ENCODE measurements around the gene NT5DC4.
A peak's percentile ranks its signal among the peaks of the same experiment; 100 is the strongest.

Gene NT5DC4

DNA sequence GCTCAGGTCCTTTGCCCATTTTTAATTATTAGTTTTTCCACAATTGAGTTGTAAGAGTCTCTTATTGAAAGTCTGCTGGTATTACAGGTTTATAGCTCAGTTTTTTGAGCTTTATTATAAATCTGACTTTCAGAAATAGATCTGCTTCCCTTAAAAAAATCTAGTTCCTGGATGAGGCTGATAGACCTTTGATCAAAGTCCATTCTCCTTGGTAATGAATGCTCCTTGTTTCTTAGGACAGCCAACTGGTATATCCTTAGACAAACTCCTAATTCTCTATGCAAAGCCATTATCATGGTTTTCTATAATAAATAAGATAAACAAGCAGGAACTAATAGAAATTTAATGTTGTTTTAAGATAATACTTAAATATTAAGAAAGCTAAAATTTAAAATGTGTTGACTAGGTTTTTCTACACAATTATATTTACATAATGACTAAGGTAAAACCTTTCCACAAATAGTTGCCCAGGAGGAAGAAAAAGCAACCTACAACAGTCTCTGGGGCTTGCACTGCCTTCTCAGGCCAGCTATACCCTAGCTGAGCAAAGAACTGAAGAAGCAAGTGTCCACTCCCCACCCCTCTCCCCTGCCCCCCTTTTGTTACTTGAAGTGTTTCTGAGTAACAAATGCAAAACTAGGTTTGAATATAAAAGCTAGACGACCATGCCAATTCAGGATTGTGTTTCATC lies 16.9 kb downstream of the NT5DC4 start:
- DNase-seq (ENCODE audit: low read depth) = no peak
- no peak overlapping the region for H3K4me3 ChIP-seq (ENCODE audit: low read depth, low read length)
- TF ChIP-seq, protein P1, sequence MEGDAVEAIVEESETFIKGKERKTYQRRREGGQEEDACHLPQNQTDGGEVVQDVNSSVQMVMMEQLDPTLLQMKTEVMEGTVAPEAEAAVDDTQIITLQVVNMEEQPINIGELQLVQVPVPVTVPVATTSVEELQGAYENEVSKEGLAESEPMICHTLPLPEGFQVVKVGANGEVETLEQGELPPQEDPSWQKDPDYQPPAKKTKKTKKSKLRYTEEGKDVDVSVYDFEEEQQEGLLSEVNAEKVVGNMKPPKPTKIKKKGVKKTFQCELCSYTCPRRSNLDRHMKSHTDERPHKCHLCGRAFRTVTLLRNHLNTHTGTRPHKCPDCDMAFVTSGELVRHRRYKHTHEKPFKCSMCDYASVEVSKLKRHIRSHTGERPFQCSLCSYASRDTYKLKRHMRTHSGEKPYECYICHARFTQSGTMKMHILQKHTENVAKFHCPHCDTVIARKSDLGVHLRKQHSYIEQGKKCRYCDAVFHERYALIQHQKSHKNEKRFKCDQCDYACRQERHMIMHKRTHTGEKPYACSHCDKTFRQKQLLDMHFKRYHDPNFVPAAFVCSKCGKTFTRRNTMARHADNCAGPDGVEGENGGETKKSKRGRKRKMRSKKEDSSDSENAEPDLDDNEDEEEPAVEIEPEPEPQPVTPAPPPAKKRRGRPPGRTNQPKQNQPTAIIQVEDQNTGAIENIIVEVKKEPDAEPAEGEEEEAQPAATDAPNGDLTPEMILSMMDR (IDR thresholded peaks at IDR 0.05; ENCODE audit: low read depth, low read length, missing control alignments) = no peak

DNA sequence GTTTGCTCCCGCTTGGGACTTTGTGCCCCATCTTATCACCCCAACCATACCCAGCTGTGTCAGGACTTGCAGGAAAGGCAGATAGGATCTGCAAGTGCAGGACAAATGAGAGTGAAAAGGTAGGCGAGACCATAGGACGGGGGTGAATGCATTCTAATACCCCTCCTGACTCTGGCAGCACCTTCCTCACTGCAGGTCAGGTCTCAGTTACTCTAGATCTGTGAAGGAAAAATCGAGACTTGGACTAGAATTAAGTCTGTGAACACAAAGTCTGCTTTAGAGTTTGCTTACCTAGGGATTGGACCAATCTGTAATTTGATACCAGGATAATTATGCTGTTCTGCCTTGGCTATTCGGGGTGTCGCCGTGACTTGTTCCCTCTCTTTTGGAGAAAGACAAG lies 19.7 kb downstream of the NT5DC4 start:
- no peak overlapping the region for H3K4me3 ChIP-seq (ENCODE audit: low read depth, low read length)
- DNase-seq (ENCODE audit: low read depth) = no peak
- TF ChIP-seq, protein P1 (IDR thresholded peaks at IDR 0.05; ENCODE audit: low read depth, low read length, missing control alignments) = no peak

DNA sequence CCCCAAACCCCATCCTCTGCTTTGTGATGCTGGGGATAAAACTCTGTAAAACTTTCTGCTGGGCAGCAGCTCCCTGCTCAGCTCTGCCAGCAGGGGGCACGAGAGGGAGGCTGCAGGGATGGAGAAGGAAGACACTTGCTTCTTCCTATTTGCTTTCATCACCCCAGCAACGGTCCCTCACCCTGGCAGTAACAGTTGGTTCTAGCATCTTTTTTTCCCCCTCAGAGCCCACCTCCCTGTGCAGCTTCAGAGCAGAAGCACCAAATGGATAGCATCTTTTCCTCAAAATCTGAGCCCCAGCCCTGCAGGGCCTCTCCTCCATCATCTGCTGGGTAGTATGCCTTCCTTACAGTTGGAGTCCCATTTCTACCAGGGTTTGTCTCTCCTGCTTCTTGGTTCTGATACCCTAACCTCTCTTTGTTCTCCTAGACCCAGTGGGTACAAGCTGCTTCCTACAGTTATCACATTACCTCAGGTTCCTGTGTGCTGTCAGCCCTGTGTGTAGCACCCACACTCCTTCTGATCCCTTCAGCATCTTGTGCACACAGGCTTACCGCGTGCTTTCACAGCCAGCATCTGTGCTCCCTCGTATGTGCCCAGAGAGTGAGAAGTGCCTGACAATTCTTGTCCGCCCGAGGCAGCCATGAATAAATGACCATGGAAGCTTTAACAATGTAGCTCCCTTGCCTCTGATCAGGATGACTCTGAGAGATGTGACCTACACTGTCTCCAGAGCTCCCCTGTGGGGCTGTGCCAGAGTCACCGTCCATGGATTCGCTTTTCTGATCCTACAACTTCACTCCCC lies 29.1 kb downstream of the NT5DC4 start:
- H3K4me3 ChIP-seq (ENCODE audit: low read depth, low read length) = no peak overlapping the region
- DNase-seq (ENCODE audit: low read depth) = no peak
- TF ChIP-seq, protein P1 (IDR thresholded peaks at IDR 0.05; ENCODE audit: low read depth, low read length, missing control alignments) = peak; percentile 97

DNA sequence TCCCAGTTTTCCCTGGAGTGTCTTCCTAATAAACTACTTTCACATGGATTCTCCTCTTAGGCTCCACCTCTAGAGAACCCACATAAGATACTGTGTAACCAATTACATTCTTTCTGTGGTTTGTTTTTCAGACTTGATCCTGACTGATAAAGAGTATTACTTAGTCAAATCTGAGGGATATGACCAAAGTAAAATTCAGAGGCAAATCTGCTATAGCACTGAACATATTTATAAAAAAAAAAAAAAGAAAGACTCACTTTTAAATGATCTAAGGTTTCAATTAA lies 29.7 kb downstream of the NT5DC4 start:
- TF ChIP-seq, protein P1 (IDR thresholded peaks at IDR 0.05; ENCODE audit: low read depth, low read length, missing control alignments) = no peak
- no peak for DNase-seq (ENCODE audit: low read depth)

DNA sequence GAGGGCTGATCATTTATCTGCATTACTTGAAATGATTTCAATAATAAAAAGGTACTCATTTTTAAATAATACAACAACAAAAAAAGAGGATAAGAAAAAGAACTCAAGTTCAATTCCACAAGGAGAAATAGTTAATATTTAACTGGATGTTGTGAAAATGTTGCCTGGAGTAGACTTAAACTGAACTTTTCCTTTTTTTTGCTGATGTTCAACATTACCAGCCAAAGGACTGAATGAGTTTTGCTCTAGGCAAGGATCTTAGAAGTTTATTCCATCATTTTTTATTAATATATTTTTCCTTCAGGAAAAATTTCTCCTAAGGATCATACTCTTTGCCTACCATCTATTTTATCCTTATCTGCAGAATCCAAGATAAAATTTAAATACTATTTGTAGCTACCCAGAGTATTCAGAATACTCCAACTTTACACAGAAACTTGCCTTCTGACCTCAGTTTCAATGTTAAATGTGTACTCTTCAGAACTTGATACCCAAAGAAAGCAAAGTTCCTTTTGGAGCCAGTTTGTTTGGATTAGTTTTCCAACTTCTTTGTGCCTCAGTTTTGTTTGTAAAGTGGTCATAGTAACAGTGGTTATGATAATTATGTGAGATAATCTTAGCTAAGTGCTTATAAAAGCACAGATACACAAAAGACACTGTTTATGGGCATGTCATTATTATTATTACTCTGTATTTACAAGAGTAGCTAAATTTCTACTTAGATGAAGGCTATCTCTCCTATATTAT lies 30.8 kb downstream of the NT5DC4 start:
- TF ChIP-seq, protein P1 (IDR thresholded peaks at IDR 0.05; ENCODE audit: low read depth, low read length, missing control alignments) = no peak
- DNase-seq (ENCODE audit: low read depth) = no peak
- H3K4me3 ChIP-seq (ENCODE audit: low read depth, low read length) = no peak overlapping the region

More for the DNA sequence above, 29.7 kb downstream of the NT5DC4 start:
- no peak overlapping the region for H3K4me3 ChIP-seq (ENCODE audit: low read depth, low read length)

DNA sequence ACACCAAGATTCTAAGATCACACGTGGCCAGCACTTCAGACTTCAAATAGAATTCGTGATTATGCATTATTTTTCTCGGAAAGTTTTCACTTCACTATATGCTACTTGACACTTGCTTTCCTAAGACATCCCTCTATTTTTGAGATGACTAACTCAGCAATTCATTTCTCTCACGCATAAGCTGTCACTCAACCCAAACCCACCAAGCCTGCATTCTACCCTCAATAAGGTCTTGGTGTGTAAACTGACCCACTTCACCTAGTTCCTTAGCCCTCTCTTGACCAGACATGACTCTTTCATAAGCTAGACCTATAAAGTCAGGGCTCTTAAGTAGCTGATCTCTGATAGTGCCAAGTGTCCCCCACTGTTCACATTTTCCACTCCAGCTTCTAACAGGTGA lies 31.8 kb downstream of the NT5DC4 start:
- no peak overlapping the region for H3K4me3 ChIP-seq (ENCODE audit: low read depth, low read length)
- DNase-seq (ENCODE audit: low read depth) = no peak
- TF ChIP-seq, protein P1 (IDR thresholded peaks at IDR 0.05; ENCODE audit: low read depth, low read length, missing control alignments) = no peak
